ENCODE measurements around the gene IRX4.

IRX4 gene

GRCh38 chr5:1914471-1914870, 31.7 kb upstream of the IRX4 start:
- no peak for DNase-seq (ENCODE audit: low read depth, low spot score)

- no peak for DNase-seq (ENCODE audit: low read depth, low spot score)
These were observed 30.9 kb upstream of the IRX4 start for GRCh38 chr5:1913578-1913977.

GRCh38 chr5:1912951-1913565, 30.3 kb upstream of the IRX4 start:
- DNase-seq (ENCODE audit: low read depth, low spot score) = no peak

- no peak for DNase-seq (ENCODE audit: low read depth, low spot score)
These were observed 29.1 kb upstream of the IRX4 start for GRCh38 chr5:1911773-1912235.

- DNase-seq (ENCODE audit: low read depth, low spot score) = no peak
These were observed 28.4 kb upstream of the IRX4 start for GRCh38 chr5:1910861-1911772.

- no peak for DNase-seq (ENCODE audit: low read depth, low spot score)
These were observed 27.5 kb upstream of the IRX4 start for GRCh38 chr5:1910081-1910760.

- DNase-seq (ENCODE audit: low read depth, low spot score) = no peak
These were observed 26.7 kb upstream of the IRX4 start for GRCh38 chr5:1909346-1909985.

- no peak for DNase-seq (ENCODE audit: low read depth, low spot score)
These were observed 26.2 kb upstream of the IRX4 start for GRCh38 chr5:1908931-1909330.

- no peak for DNase-seq (ENCODE audit: low read depth, low spot score)
These were observed 24.9 kb upstream of the IRX4 start for GRCh38 chr5:1907616-1908015.

- no peak for DNase-seq (ENCODE audit: low read depth, low spot score)
These were observed 22.4 kb upstream of the IRX4 start for GRCh38 chr5:1905108-1905507.

- DNase-seq (ENCODE audit: low read depth, low spot score) = no peak
These were observed 19.3 kb upstream of the IRX4 start for GRCh38 chr5:1901983-1902382.

- DNase-seq (ENCODE audit: low read depth, low spot score) = no peak
These were observed 18.3 kb upstream of the IRX4 start for GRCh38 chr5:1901061-1901460.

GRCh38 chr5:1899201-1899600, 16.5 kb upstream of the IRX4 start:
- DNase-seq (ENCODE audit: low read depth, low spot score) = no peak

GRCh38 chr5:1897816-1898450, 15.2 kb upstream of the IRX4 start:
- DNase-seq (ENCODE audit: low read depth, low spot score) = no peak

GRCh38 chr5:1897386-1897785, 14.7 kb upstream of the IRX4 start:
- no peak for DNase-seq (ENCODE audit: low read depth, low spot score)

- no peak for DNase-seq (ENCODE audit: low read depth, low spot score)
These were observed 14.1 kb upstream of the IRX4 start for GRCh38 chr5:1896602-1897376.

GRCh38 chr5:1895739-1896420, 13.2 kb upstream of the IRX4 start:
- no peak for DNase-seq (ENCODE audit: low read depth, low spot score)

- DNase-seq (ENCODE audit: low read depth, low spot score) = no peak
These were observed 11.5 kb upstream of the IRX4 start for GRCh38 chr5:1894243-1894642.

- no peak for DNase-seq (ENCODE audit: low read depth, low spot score)
These were observed 11.0 kb upstream of the IRX4 start for GRCh38 chr5:1893754-1894153.

Data from activated naive CD8-positive, alpha-beta T cell treated with anti-CD3 and anti-CD28 coated beads, Interleukin-2, amount 50 U/mL, for 16 hours (primary cell).